Spinal cord (tissue), 10 donors: Measurements from ENCODE around the gene LONP1. TPM values are rescaled to one million over a fixed set of nuclear protein-coding genes. Genes with fewer than 3 reads are reported as not detected.

ENCODE experiments used
- DNase-seq, 6 donors: peaks; one replicate each; pipeline versions ENCODE4 v3.0.0 to v3.0.0-alpha.2; 2013 to 2015; ENCODE audit warnings: low spot score in 6 of 6, low read depth in 4 of 6
- H3K27ac ChIP-seq: one replicate; pipeline ENCODE4 v1.5.1; 2013; ENCODE audit warnings: low read depth, low read length, control low read depth
- H3K27me3 ChIP-seq: one replicate; pipeline ENCODE4 v1.6.1; 2013; ENCODE audit warnings: low read length; ENCODE audit not compliant: control insufficient read depth, insufficient read depth
- H3K36me3 ChIP-seq: one replicate; pipeline ENCODE4 v1.6.1; 2013; ENCODE audit warnings: low read length; ENCODE audit not compliant: control insufficient read depth, insufficient read depth
- H3K4me1 ChIP-seq: one replicate; pipeline ENCODE4 v1.6.1; 2013; ENCODE audit warnings: low read length; ENCODE audit not compliant: control insufficient read depth, insufficient read depth
- H3K4me3 ChIP-seq: one replicate; pipeline ENCODE4 v1.5.1; 2013; ENCODE audit warnings: low read depth, low read length, control low read depth
- H3K9me3 ChIP-seq: one replicate; pipeline ENCODE4 v1.6.1; 2013; ENCODE audit warnings: low read length; ENCODE audit not compliant: control insufficient read depth, insufficient read depth
- WGBS: methylation state at CpG from one replicate; pipeline ENCODE4 v1.1.5; 2013; ENCODE audit warnings: missing lambda C conversion rate; ENCODE audit not compliant: insufficient coverage; 5-methylcytosine and 5-hydroxymethylcytosine counted together
- polyA plus RNA-seq, 2 donors: library from polyadenylated mRNA; unstranded; fragments of 120-200 nt; gene quantifications; one replicate each; pipeline ENCODE4 v1.2.1, GENCODE V29; 2013; ENCODE audit not compliant: insufficient read length in 2 of 2
- total RNA-seq, 2 donors: library from RNA; depleted of rRNA in 1 of 2; stranded (reverse); fragments of 120-200 nt in 1 of 2; fragments of >200 nt in 1 of 2; gene quantifications; one replicate each; pipeline versions ENCODE4 v1.2.3 to v1.2.4, GENCODE V29; 2013 to 2014
- donor health status: healthy.

The LONP1 gene
- total and polyA plus RNA-seq, 4 donors: 29.8 to 79.7 (median 58.9) TPM

- no peaks in the 10 kb centered on the region for H3K9me3 ChIP-seq
- no peak for DNase-seq
- no peak overlapping the region for H3K27ac ChIP-seq
- WGBS: 100% methylated on average over 2 of the region's 2 CpGs
- H3K36me3 ChIP-seq: peaks cover 41% of the 10 kb centered on the region
- no peaks in the 10 kb centered on the region for H3K27me3 ChIP-seq
- H3K4me1 ChIP-seq: no peaks in the 10 kb centered on the region
- H3K4me3 ChIP-seq: no peak overlapping the region
Measured at GRCh38 chr19:5642204-5642603, 77.7 kb downstream of the LONP1 start.

Other genes starting within 250 kb of the LONP1 start
- 1 to 10 TPM in 1 of 2 donors, under 1 TPM in 1; 0.94 to 1.1 TPM for gene TINCR, start 152.2 kb downstream of the LONP1 start, total RNA-seq
- gene TINCR, start 152.2 kb downstream of the LONP1 start, polyA plus RNA-seq: 1 to 10 TPM; 4.2 to 5.1 TPM
- gene SAFB2, start 97.4 kb downstream of the LONP1 start, total RNA-seq: 10 to 100 TPM; 36.6 to 49.1 TPM
- gene SAFB2, start 97.4 kb downstream of the LONP1 start, polyA plus RNA-seq: 100 to 1,000 TPM in 1 of 2 donors, 10 to 100 TPM in 1; 85.7 to 122 TPM
- gene SAFB, start 97.1 kb downstream of the LONP1 start, total RNA-seq: 10 to 100 TPM; 46.2 to 61.4 TPM
- gene SAFB, start 97.1 kb downstream of the LONP1 start, polyA plus RNA-seq: 100 to 1,000 TPM; 137 to 162 TPM
- 10 to 100 TPM; 27.2 to 83.1 TPM for gene MICOS13, start 39.6 kb downstream of the LONP1 start, total RNA-seq
- gene MICOS13, start 39.6 kb downstream of the LONP1 start, polyA plus RNA-seq: 10 to 100 TPM; 74.5 to 74.8 TPM
- 10 to 100 TPM; 27.7 to 28.5 TPM for gene HSD11B1L, start 39.1 kb downstream of the LONP1 start, total RNA-seq
- 10 to 100 TPM; 67.1 to 71.1 TPM for gene HSD11B1L, start 39.1 kb downstream of the LONP1 start, polyA plus RNA-seq
- gene RPL36, start 29.9 kb downstream of the LONP1 start, total RNA-seq: 1,000 to 10,000 TPM in 1 of 2 donors, 100 to 1,000 TPM in 1; 162 to 1,048 TPM
- gene RPL36, start 29.9 kb downstream of the LONP1 start, polyA plus RNA-seq: 100 to 1,000 TPM; 682 to 689 TPM
- gene CATSPERD, start 491 bp upstream of the LONP1 start, total RNA-seq: 1 to 10 TPM in 1 of 2 donors, not detected in 1; 3.6 TPM
- gene CATSPERD, start 491 bp upstream of the LONP1 start, polyA plus RNA-seq: 1 to 10 TPM in 1 of 2 donors, under 1 TPM in 1; 0.59 to 2.8 TPM
- 1 to 10 TPM in 1 of 2 donors, under 1 TPM in 1; 0.20 to 2.6 TPM for gene PRR22, start 64.6 kb upstream of the LONP1 start, total RNA-seq
- gene PRR22, start 64.6 kb upstream of the LONP1 start, polyA plus RNA-seq: 1 to 10 TPM; 3.9 to 4.1 TPM
- gene DUS3L, start 71.0 kb upstream of the LONP1 start, total RNA-seq: 10 to 100 TPM in 1 of 2 donors, 1 to 10 TPM in 1; 9.5 to 21.5 TPM
- gene DUS3L, start 71.0 kb upstream of the LONP1 start, polyA plus RNA-seq: 10 to 100 TPM; 22.9 to 31.0 TPM
- under 1 TPM; 0.20 to 0.99 TPM for gene NRTN, start 84.9 kb upstream of the LONP1 start, total RNA-seq
- gene NRTN, start 84.9 kb upstream of the LONP1 start, polyA plus RNA-seq: under 1 TPM; 0.38 to 0.53 TPM
- not detected for gene FUT6, start 119.6 kb upstream of the LONP1 start, total RNA-seq
- gene FUT6, start 119.6 kb upstream of the LONP1 start, polyA plus RNA-seq: under 1 TPM in 1 of 2 donors, not detected in 1; 0.21 TPM
- not detected for gene FUT3, start 131.3 kb upstream of the LONP1 start, total RNA-seq
- gene FUT3, start 131.3 kb upstream of the LONP1 start, polyA plus RNA-seq: under 1 TPM; 0.26 to 0.32 TPM
- not detected for gene FUT5, start 150.4 kb upstream of the LONP1 start, total RNA-seq
- not detected for gene FUT5, start 150.4 kb upstream of the LONP1 start, polyA plus RNA-seq
- gene NDUFA11, start 183.6 kb upstream of the LONP1 start, total RNA-seq: 100 to 1,000 TPM in 1 of 2 donors, 10 to 100 TPM in 1; 63.6 to 304 TPM
- gene NDUFA11, start 183.6 kb upstream of the LONP1 start, polyA plus RNA-seq: 100 to 1,000 TPM; 254 to 262 TPM
- 1 to 10 TPM; 5.3 to 9.8 TPM for gene VMAC, start 184.7 kb upstream of the LONP1 start, total RNA-seq
- 1 to 10 TPM; 4.7 to 8.5 TPM for gene VMAC, start 184.7 kb upstream of the LONP1 start, polyA plus RNA-seq
- 10 to 100 TPM; 15.3 to 85.3 TPM for gene CAPS, start 194.1 kb upstream of the LONP1 start, total RNA-seq
- gene CAPS, start 194.1 kb upstream of the LONP1 start, polyA plus RNA-seq: 10 to 100 TPM; 44.6 to 54.2 TPM